ENCODE data around the gene KRTAP11-1.

- TF ChIP-seq, protein P1, sequence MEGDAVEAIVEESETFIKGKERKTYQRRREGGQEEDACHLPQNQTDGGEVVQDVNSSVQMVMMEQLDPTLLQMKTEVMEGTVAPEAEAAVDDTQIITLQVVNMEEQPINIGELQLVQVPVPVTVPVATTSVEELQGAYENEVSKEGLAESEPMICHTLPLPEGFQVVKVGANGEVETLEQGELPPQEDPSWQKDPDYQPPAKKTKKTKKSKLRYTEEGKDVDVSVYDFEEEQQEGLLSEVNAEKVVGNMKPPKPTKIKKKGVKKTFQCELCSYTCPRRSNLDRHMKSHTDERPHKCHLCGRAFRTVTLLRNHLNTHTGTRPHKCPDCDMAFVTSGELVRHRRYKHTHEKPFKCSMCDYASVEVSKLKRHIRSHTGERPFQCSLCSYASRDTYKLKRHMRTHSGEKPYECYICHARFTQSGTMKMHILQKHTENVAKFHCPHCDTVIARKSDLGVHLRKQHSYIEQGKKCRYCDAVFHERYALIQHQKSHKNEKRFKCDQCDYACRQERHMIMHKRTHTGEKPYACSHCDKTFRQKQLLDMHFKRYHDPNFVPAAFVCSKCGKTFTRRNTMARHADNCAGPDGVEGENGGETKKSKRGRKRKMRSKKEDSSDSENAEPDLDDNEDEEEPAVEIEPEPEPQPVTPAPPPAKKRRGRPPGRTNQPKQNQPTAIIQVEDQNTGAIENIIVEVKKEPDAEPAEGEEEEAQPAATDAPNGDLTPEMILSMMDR (IDR thresholded peaks at IDR 0.05): no peak
- TF ChIP-seq POLR2AphosphoS5 (IDR thresholded peaks at IDR 0.05) (no peak), POLR2A (IDR thresholded peaks at IDR 0.05) (no peak), EP300 (IDR thresholded peaks at IDR 0.05) (no peak)
Observed at GRCh38 chr21:30881480-30881879, at the start of gene KRTAP11-1.
